K562 (cell line): ENCODE data around the gene CD52. TPM values are rescaled to one million over a fixed set of nuclear protein-coding genes. Genes with fewer than 3 reads are reported as not detected.
A peak's percentile ranks its signal among the peaks of the same experiment; 100 is the strongest.

ENCODE experiments used
- ARID2 ChIP-seq: fragments of 450-650 bp; IDR thresholded peaks from 2 replicates; pipeline ENCODE4 v1.6.1; 2017; ENCODE audit warnings: antibody characterized with exemption, mild to moderate bottlenecking
- ARNT ChIP-seq, 2 experiments: fragments of 450-650 bp; IDR thresholded peaks; 2 replicates each; pipeline ENCODE4 v1.6.1; 2016; ENCODE audit warnings: mild to moderate bottlenecking in 1 of 2
- CBFA2T3 ChIP-seq: fragments of 450-650 bp; IDR thresholded peaks from 2 replicates; pipeline ENCODE4 v1.6.1; 2017
- CBX5 ChIP-seq: IDR thresholded peaks from 2 replicates; pipeline ENCODE4 v1.6.1; 2014; ENCODE audit warnings: low read depth, borderline replicate concordance
- COPS2 ChIP-seq: fragments of 450-650 bp; conservative IDR thresholded peaks from 2 replicates; pipeline ENCODE4 v1.6.1; 2016; ENCODE audit warnings: mild to moderate bottlenecking, moderate library complexity
- CTCF ChIP-seq, 3 experiments: IDR thresholded peaks in 2 of 3; conservative IDR thresholded peaks in 1 of 3; 2 replicates each; pipeline ENCODE4 v1.5.1; 2011 to 2012; ENCODE audit warnings: low read length in 3 of 3, mild to moderate bottlenecking in 3 of 3, control low read depth in 2 of 3, improper control_type of control experiment in 1 of 3, inconsistent platforms in 1 of 3, low read depth in 1 of 3, mixed read lengths in 1 of 3, moderate library complexity in 1 of 3; ENCODE audit not compliant: insufficient read depth in 2 of 3
- CXXC5 ChIP-seq: fragments of 250-450 bp; sonication (Bioruptor Pico); IDR thresholded peaks from 2 replicates; pipeline ENCODE4 v1.8.0; 2022; ENCODE audit warnings: inconsistent platforms, mild to moderate bottlenecking, moderate library complexity
- DLX4 ChIP-seq: fragments of 250-450 bp; sonication (Bioruptor Pico); IDR thresholded peaks from 2 replicates; pipeline ENCODE4 v1.6.1; 2021; ENCODE audit warnings: mild to moderate bottlenecking
- ELF1 ChIP-seq: fragments of 200-800 bp; sonication (Bioruptor generic); IDR thresholded peaks from 2 replicates; pipeline ENCODE4 v1.6.1; 2016; ENCODE audit warnings: missing genetic modification characterization, missing compliant biosample characterization
- FOS ChIP-seq: IDR thresholded peaks from 3 replicates; pipeline ENCODE4 v1.6.1; 2011; ENCODE audit not compliant: insufficient read length; ENCODE audit errors: extremely low read depth
- GABPB2 ChIP-seq: fragments of 250-450 bp; sonication (Bioruptor Pico); conservative IDR thresholded peaks from 2 replicates; pipeline ENCODE4 v1.5.1; 2021; ENCODE audit warnings: mild to moderate bottlenecking
- GATA2 ChIP-seq: sonication (generic); formaldehyde crosslinking; IDR thresholded peaks from 2 replicates; pipeline ENCODE4 v1.4.0; 2020; ENCODE audit warnings: mild to moderate bottlenecking, missing genetic modification reagents
- HMG20A ChIP-seq: fragments of 450-650 bp; formaldehyde crosslinking; conservative IDR thresholded peaks from 2 replicates; pipeline ENCODE4 v1.4.0; 2020; ENCODE audit warnings: mild to moderate bottlenecking, mixed read lengths
- NFE2 ChIP-seq: IDR thresholded peaks from 2 replicates; pipeline ENCODE4 v1.6.1; 2014; ENCODE audit warnings: antibody characterized with exemption, low read depth
- NFIC ChIP-seq: fragments of 450-650 bp; IDR thresholded peaks from 2 replicates; pipeline ENCODE4 v1.6.1; 2017; ENCODE audit warnings: mild to moderate bottlenecking, inconsistent platforms
- POLR2A ChIP-seq: fragments of 450-650 bp; conservative IDR thresholded peaks from 2 replicates; pipeline ENCODE4 v1.6.1; 2016
- RFX5 ChIP-seq: IDR thresholded peaks from 2 replicates; pipeline ENCODE4 v1.6.1; 2011; ENCODE audit warnings: low read depth, mild to moderate bottlenecking, improper control_type of control experiment, low read length
- RFX7 ChIP-seq: fragments of 250-450 bp; sonication (Bioruptor Pico); IDR thresholded peaks from 2 replicates; pipeline ENCODE4 v1.5.1; 2021; ENCODE audit warnings: mild to moderate bottlenecking
- SIX5 ChIP-seq, 2 experiments: IDR thresholded peaks; 2 replicates each; pipeline ENCODE4 v1.6.1; 2011; ENCODE audit warnings: low read length in 2 of 2, borderline replicate concordance in 1 of 2, low read depth in 1 of 2, mild to moderate bottlenecking in 1 of 2, moderate library complexity in 1 of 2; ENCODE audit not compliant: insufficient read depth in 1 of 2
- SP1 ChIP-seq: sonication (generic); formaldehyde crosslinking; IDR thresholded peaks from 2 replicates; pipeline ENCODE4 v1.8.1; 2022; ENCODE audit warnings: mild to moderate bottlenecking, missing genetic modification reagents
- SP2 ChIP-seq: IDR thresholded peaks from 2 replicates; pipeline ENCODE4 v1.6.1; 2011; ENCODE audit warnings: mild to moderate bottlenecking, low read depth, low read length, moderate library complexity; ENCODE audit not compliant: poor library complexity, severe bottlenecking; ENCODE audit errors: extremely low read depth
- YBX1 ChIP-seq: fragments of 450-650 bp; IDR thresholded peaks from 2 replicates; pipeline ENCODE4 v1.7.1; 2016; ENCODE audit warnings: mild to moderate bottlenecking
- ZBTB11 ChIP-seq, 3 experiments: fragments of 200-800 bp in 1 of 3; fragments of 250-450 bp in 1 of 3; fragments of 450-650 bp in 1 of 3; sonication (Bioruptor Pico) in 1 of 3; sonication (Bioruptor generic) in 1 of 3; formaldehyde crosslinking in 1 of 3; IDR thresholded peaks; 2 replicates each; pipeline versions ENCODE4 v1.6.1 to v1.8.0; 2016 to 2022; ENCODE audit warnings: mild to moderate bottlenecking in 2 of 3, missing genetic modification characterization in 2 of 3, missing compliant biosample characterization in 1 of 3, moderate library complexity in 1 of 3
- ZNF324 ChIP-seq: fragments of 250-450 bp; sonication (Bioruptor Pico); IDR thresholded peaks from 2 replicates; pipeline ENCODE4 v1.4.0; 2020; ENCODE audit warnings: mild to moderate bottlenecking
- polyA plus RNA-seq, 8 experiments: library from polyadenylated mRNA; depleted of rRNA in 4 of 8; stranded (reverse) in 5 of 8; unstranded in 3 of 8; fragments of >200 nt; fragmentation: Nextera tagmentation in 2 of 8; fragmentation: Illumina TruSeq in 1 of 8; extraction: Ambion mirVana in 2 of 8; extraction: Trizol in 1 of 8; gene quantifications; 2 replicates each; pipeline versions ENCODE4 v1.2.1 to v1.2.3, GENCODE V29; 2011 to 2014; ENCODE audit warnings: inconsistent platforms in 1 of 8, missing spikeins in 1 of 8
- total RNA-seq, 7 experiments: library from RNA; depleted of rRNA in 6 of 7; stranded (reverse); fragments of >200 nt in 6 of 7; fragmentation: Illumina TruSeq in 2 of 7; extraction: Trizol in 2 of 7; gene quantifications; 2 replicates each; pipeline versions ENCODE4 v1.2.1 to v1.2.3, GENCODE V29; 2011 to 2021; ENCODE audit warnings: low replicate concordance in 1 of 7

Gene CD52
- total and polyA plus RNA-seq, 9 of the 15 experiments (the other 6 are each of a cell fraction or from before 2014, with no cell fraction given): 34.9 to 488 (median 173) TPM

GRCh38 chr1:26275580-26276431 is 42.0 kb upstream of the CD52 start (continued):
- no peak for TF ChIP-seq ZNF324 (CRISPR knock-in tag)
- TF ChIP-seq ARID2: 0 out of 2 replicates have a peak, but pooled peaks have one; percentile 39
- no peak for TF ChIP-seq SIX5 (IDR thresholded peaks at IDR 0.05; ENCODE audit: borderline replicate concordance in 1 of 2, insufficient read depth in 1 of 2, low read depth in 1 of 2, low read length in 2 of 2)
- no peak for TF ChIP-seq RFX7 (CRISPR knock-in tag)
- TF ChIP-seq YBX1: no peak
- TF ChIP-seq POLR2A: no peak
- no peak for TF ChIP-seq FOS
- no peak for TF ChIP-seq SP2
- no peak for TF ChIP-seq DLX4
- TF ChIP-seq SP1 (CRISPR knock-in tag): peak; percentile 53; the same call in 1 of the 2 replicates
- no peak for TF ChIP-seq GABPB2
- TF ChIP-seq COPS2: no peak
- no peak for TF ChIP-seq RFX5
- peak in 1 of 3 experiments; percentile 29; a peak in 1 of 6 replicates for TF ChIP-seq ZBTB11 (CRISPR knock-in tag; IDR thresholded peaks at IDR 0.05)
- no peak for TF ChIP-seq CXXC5
- TF ChIP-seq CBX5: no peak
- TF ChIP-seq NFIC: peak; percentile 29
- TF ChIP-seq HMG20A (CRISPR knock-in tag): no peak
- peak in 1 of 2 experiments; percentile 17; a peak in 3 of 4 replicates for TF ChIP-seq ARNT (IDR thresholded peaks at IDR 0.05)
- TF ChIP-seq CTCF (IDR thresholded peaks at IDR 0.05 in 2 of 3, conservative IDR thresholded peaks at IDR 0.05 in 1 of 3; ENCODE audit: insufficient read depth in 2 of 3, low read depth in 1 of 3, low read length in 3 of 3): peak; percentile 88 to 94 (median 94)
- TF ChIP-seq ELF1 (tag): peak; percentile 53; the same call in 1 of the 2 replicates
- no peak for TF ChIP-seq GATA2 (CRISPR knock-in tag)
- TF ChIP-seq CBFA2T3: peak; percentile 66; the same call in 1 of the 2 replicates
- no peak for TF ChIP-seq NFE2
